HepG2 (cell line): Measurements from ENCODE around the gene TLK1. TPM values are rescaled to one million over a fixed set of nuclear protein-coding genes. Genes with fewer than 3 reads are reported as not detected.

ENCODE experiments used
- ATAC-seq: fragments of 200-7000 bp; cut with Tn5 transposase; 3 replicates; pipeline ENCODE4 v1.9.1; 2020; ENCODE audit warnings: mild to moderate bottlenecking, moderate library complexity
- BruUV-seq: library from RNA; stranded (reverse); fragments of 400-500 nt; replicated peaks from 2 replicates; lab custom pipeline; 2021; lab: Mats Ljungman, UMichigan
- CTCF ChIA-PET: fragments of 300-600 bp; formaldehyde crosslinking; extraction: SDS; loops from one replicate; lab custom pipeline; 2021; ENCODE audit warnings: low total read pairs, inconsistent platforms, low intra/inter-chr PET ratio; lab: Yijun Ruan, JAX
- POLR2A ChIA-PET: fragments of 350-600 bp; sonication (Branson Sonifier 250); formaldehyde crosslinking; loops from one replicate; lab custom pipeline; 2020; ENCODE audit warnings: antibody characterized with exemption, inconsistent platforms; lab: Yijun Ruan, JAX
- DNase-seq: peaks from one replicate; pipeline ENCODE4 v3.0.0-alpha.2; 2015; ENCODE audit warnings: low spot score
- FAIRE-seq: peaks from 3 replicates; lab custom pipeline; 2011; peaks lifted over from hg19 to GRCh38; lab: Jason Lieb, UNC
- H2AFZ ChIP-seq: one replicate; pipeline ENCODE4 v1.6.1; 2011; ENCODE audit warnings: low read length, inconsistent platforms
- H3K27ac ChIP-seq: fragments of 300-600 bp; 3 replicates; pipeline ENCODE4 v1.8.0; 2011; ENCODE audit warnings: mixed run types, mild to moderate bottlenecking, mixed read lengths, low read length, inconsistent platforms; ENCODE audit not compliant: insufficient read depth; ENCODE audit errors: extremely low read length
- H3K27me3 ChIP-seq, 2 experiments: fragments of 200-600 bp in 1 of 2; 2 replicates in 1 of 2; 3 replicates in 1 of 2; pipeline versions ENCODE4 v1.6.0 to v1.8.0; 2011; ENCODE audit warnings: low read length in 2 of 2, mild to moderate bottlenecking in 2 of 2, moderate library complexity in 2 of 2, inconsistent platforms in 1 of 2; ENCODE audit not compliant: insufficient read depth in 2 of 2, control insufficient read depth in 1 of 2
- H3K36me3 ChIP-seq, 2 experiments: fragments of 200-600 bp in 1 of 2; replicated peaks in 1 of 2; 2 replicates in 1 of 2; 3 replicates in 1 of 2; pipeline versions ENCODE4 v1.5.1 to v1.8.0; 2011; ENCODE audit warnings: low read length in 2 of 2, inconsistent platforms in 1 of 2; ENCODE audit not compliant: insufficient read depth in 2 of 2, control insufficient read depth in 1 of 2
- H3K4me1 ChIP-seq: 2 replicates; pipeline ENCODE4 v1.5.1; 2012; ENCODE audit warnings: low read length, inconsistent platforms; ENCODE audit not compliant: insufficient read depth
- H3K4me2 ChIP-seq: 2 replicates; pipeline ENCODE4 v1.6.0; 2011; ENCODE audit warnings: low read depth, low read length, inconsistent platforms
- H3K4me3 ChIP-seq, 3 experiments: fragments of 200-600 bp in 1 of 3; sonication (generic), shearing (Covaris generic) in 1 of 3; replicated peaks in 1 of 3; 2 replicates each; pipeline ENCODE4 v1.5.1; 2011 to 2016; ENCODE audit warnings: low read length in 3 of 3, inconsistent platforms in 2 of 3, low read depth in 2 of 3, mild to moderate bottlenecking in 2 of 3, control low read depth in 1 of 3, mixed read lengths in 1 of 3; ENCODE audit not compliant: insufficient read depth in 1 of 3
- H3K79me2 ChIP-seq: one replicate; pipeline ENCODE4 v1.6.1; 2011; ENCODE audit warnings: low read length, inconsistent platforms; ENCODE audit not compliant: insufficient read depth
- H3K9ac ChIP-seq: 2 replicates; pipeline ENCODE4 v1.6.0; 2011; ENCODE audit warnings: mild to moderate bottlenecking, low read depth, low read length, inconsistent platforms; ENCODE audit not compliant: insufficient read depth
- H3K9me3 ChIP-seq: 2 replicates; pipeline ENCODE4 v1.5.1; 2012; ENCODE audit warnings: mild to moderate bottlenecking, low read length
- H4K20me1 ChIP-seq: 2 replicates; pipeline ENCODE4 v1.6.0; 2011; ENCODE audit warnings: inconsistent platforms, mild to moderate bottlenecking, low read length, moderate library complexity; ENCODE audit not compliant: insufficient read depth
- ATRX ChIP-seq: sonication (generic); formaldehyde crosslinking; IDR thresholded peaks from 2 replicates; pipeline ENCODE4 v1.4.0; 2020; ENCODE audit warnings: missing genetic modification reagents, borderline replicate concordance
- ELF3 ChIP-seq: IDR thresholded peaks from 2 replicates; pipeline ENCODE4 v1.6.1; 2016; ENCODE audit warnings: missing genetic modification reagents, missing compliant biosample characterization
- HOXA5 ChIP-seq: sonication (generic); formaldehyde crosslinking; IDR thresholded peaks from 2 replicates; pipeline ENCODE4 v1.4.0; 2020; ENCODE audit warnings: missing genetic modification reagents
- KDM5A ChIP-seq: fragments of 200-600 bp; sonication (generic); IDR thresholded peaks from 2 replicates; pipeline ENCODE4 v1.7.0; 2018; ENCODE audit warnings: antibody characterized with exemption, mild to moderate bottlenecking, low read length, borderline replicate concordance
- NCOR1 ChIP-seq: fragments of 200-600 bp; sonication (generic); IDR thresholded peaks from 2 replicates; pipeline ENCODE4 v1.7.0; 2017; ENCODE audit warnings: antibody characterized with exemption, low read length, borderline replicate concordance
- SIN3B ChIP-seq: fragments of 150-350 bp; IDR thresholded peaks from 2 replicates; pipeline ENCODE4 v1.6.1; 2014; ENCODE audit warnings: low read length
- TARDBP ChIP-seq: sonication (generic); formaldehyde crosslinking; IDR thresholded peaks from 2 replicates; pipeline ENCODE4 v1.8.0; 2022; ENCODE audit warnings: mild to moderate bottlenecking, missing genetic modification reagents
- TBP ChIP-seq: sonication (generic); formaldehyde crosslinking; IDR thresholded peaks from 2 replicates; pipeline ENCODE4 v1.5.0; 2020; ENCODE audit warnings: missing genetic modification reagents
- ZNF552 ChIP-seq: sonication (generic); formaldehyde crosslinking; IDR thresholded peaks from 2 replicates; pipeline ENCODE4 v1.9.0; 2022; ENCODE audit warnings: missing genetic modification reagents, mild to moderate bottlenecking, borderline replicate concordance
- ZNF781 ChIP-seq: sonication (generic); formaldehyde crosslinking; IDR thresholded peaks from 2 replicates; pipeline ENCODE4 v1.5.1; 2020; ENCODE audit warnings: borderline replicate concordance, mild to moderate bottlenecking, missing genetic modification reagents; ENCODE audit errors: not compliant biosample characterization
- WGBS: methylation state at CpG from one replicate; pipeline ENCODE4 v1.1.6; 2017; ENCODE audit warnings: low lambda C conversion rate; 5-methylcytosine and 5-hydroxymethylcytosine counted together
- in situ Hi-C: cut with HindIII; loops from 2 replicates; pipeline ENCODE4 v1.10.0; 2017; ENCODE audit warnings: low pct_unique_long_range_greater_than_20kb; ENCODE audit not compliant: extremely low pct_ligation_motif_present
- intact Hi-C: fragments of 100-400 bp; cut with micrococcal nuclease; formaldehyde crosslinking; loops from one replicate; pipeline ENCODE4 v1.10.0; 2022; ENCODE audit not compliant: unreplicated experiment
- polyA plus RNA-seq, 8 experiments: library from polyadenylated mRNA; depleted of rRNA in 3 of 8; stranded (reverse) in 7 of 8; unstranded in 1 of 8; fragments of >200 nt; fragmentation: Illumina TruSeq in 4 of 8; extraction: Trizol in 4 of 8; gene quantifications; 2 replicates each; pipeline versions ENCODE4 v1.2.1 to v1.2.3, GENCODE V29; 2011 to 2016; ENCODE audit warnings: low read depth in 4 of 8, missing spikeins in 1 of 8, mixed read lengths in 1 of 8; ENCODE audit not compliant: insufficient read depth in 1 of 8
- total RNA-seq, 5 experiments: library from RNA; depleted of rRNA; stranded (reverse); fragments of >200 nt; fragmentation: Illumina TruSeq; extraction: Trizol; gene quantifications; 2 replicates each; pipeline ENCODE4 v1.2.3, GENCODE V29; 2016; ENCODE audit warnings: low read depth in 1 of 5
- TF ChIP-seq, protein P1 (sequence below): sonication (generic); formaldehyde crosslinking; IDR thresholded peaks from 2 replicates; pipeline ENCODE4 v1.4.0; 2020; ENCODE audit warnings: missing genetic modification reagents, borderline replicate concordance
- TF ChIP-seq, protein P2 (sequence below): sonication (generic); formaldehyde crosslinking; IDR thresholded peaks from 2 replicates; pipeline ENCODE4 v1.4.0; 2020; ENCODE audit warnings: mild to moderate bottlenecking, missing genetic modification reagents

Gene TLK1
- total and polyA plus RNA-seq, 2 of the 13 experiments (the other 11 are each of a cell fraction or from before 2014, with no cell fraction given), result 16.8 to 28.7 TPM

GRCh38 chr2:171025214-171025613, 135.5 kb downstream of the TLK1 start:
- ATAC-seq (no peak; the same call in 2 of the 3 replicates), DNase-seq (no peak), FAIRE-seq (no peak)
- Histone ChIP-seq H3K4me2 (no peak overlapping the region), H3K9ac (no peak overlapping the region), H2AFZ (no peak overlapping the region), H4K20me1 (no peaks in the 10 kb centered on the region), H3K4me3 (no peak overlapping the region), H3K4me1 (peaks cover 5% of the 10 kb centered on the region; the same call in 1 of the 2 replicates), H3K79me2 (no peaks in the 10 kb centered on the region), H3K27ac (no peak overlapping the region), H3K27me3 (no peaks in the 10 kb centered on the region), H3K36me3 (peaks cover 8 to 46% of the 10 kb centered on the region in 2 experiments), H3K9me3 (no peaks in the 10 kb centered on the region)
- 94% methylated on average over 3 of the region's 3 CpGs for WGBS
- in situ Hi-C loops, result no loop called here
- TF ChIP-seq KDM5A (0 out of 2 replicates have a peak, but pooled peaks have one; percentile 25), ELF3 (CRISPR knock-in tag) (no peak), ZNF781 (CRISPR knock-in tag) (no peak), SIN3B (no peak)
- ChIA-PET CTCF (no interaction called here), POLR2A (no interaction called here)
- BruUV-seq, result no TSS peak
- intact Hi-C loops, result no loop called here

DNA sequence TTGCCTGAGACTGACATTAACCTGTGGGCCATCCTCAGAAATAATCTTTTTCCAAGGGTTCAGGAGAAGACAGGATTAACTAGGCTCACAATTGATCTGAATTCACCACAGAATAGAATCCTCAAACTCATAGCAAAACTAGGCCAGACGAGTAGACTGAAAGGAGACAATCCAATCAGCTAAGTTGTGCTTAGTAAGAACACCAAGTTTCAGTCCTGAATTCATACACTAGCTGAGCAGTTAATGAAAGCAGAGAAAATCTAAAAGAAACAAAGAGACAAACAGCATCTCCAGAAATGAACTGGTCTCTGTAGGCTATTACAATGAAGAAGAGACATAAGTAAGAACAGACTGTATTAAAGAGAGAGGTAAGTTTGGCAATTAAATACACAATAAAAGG, 142.2 kb downstream of the TLK1 start:
- Histone ChIP-seq H3K27me3 (no peaks in the 10 kb centered on the region), H3K9me3 (no peaks in the 10 kb centered on the region), H3K27ac (no peak overlapping the region), H3K9ac (no peak overlapping the region), H3K4me2 (no peak overlapping the region), H3K4me1 (no peaks in the 10 kb centered on the region), H3K36me3 (peaks cover 14 to 50% of the 10 kb centered on the region in 2 experiments), H4K20me1 (no peaks in the 10 kb centered on the region), H3K4me3 (no peak overlapping the region), H3K79me2 (no peaks in the 10 kb centered on the region), H2AFZ (no peak overlapping the region)
- intact Hi-C loops, result no loop called here
- in situ Hi-C loops, result no loop called here
- ChIA-PET CTCF (no interaction called here), POLR2A (no interaction called here)
- 95% methylated on average over 1 of the region's 1 CpG for WGBS
- ATAC-seq, result no peak
- no peak for DNase-seq
- FAIRE-seq, result no peak
- BruUV-seq, result no TSS peak
- TF ChIP-seq, protein P1, sequence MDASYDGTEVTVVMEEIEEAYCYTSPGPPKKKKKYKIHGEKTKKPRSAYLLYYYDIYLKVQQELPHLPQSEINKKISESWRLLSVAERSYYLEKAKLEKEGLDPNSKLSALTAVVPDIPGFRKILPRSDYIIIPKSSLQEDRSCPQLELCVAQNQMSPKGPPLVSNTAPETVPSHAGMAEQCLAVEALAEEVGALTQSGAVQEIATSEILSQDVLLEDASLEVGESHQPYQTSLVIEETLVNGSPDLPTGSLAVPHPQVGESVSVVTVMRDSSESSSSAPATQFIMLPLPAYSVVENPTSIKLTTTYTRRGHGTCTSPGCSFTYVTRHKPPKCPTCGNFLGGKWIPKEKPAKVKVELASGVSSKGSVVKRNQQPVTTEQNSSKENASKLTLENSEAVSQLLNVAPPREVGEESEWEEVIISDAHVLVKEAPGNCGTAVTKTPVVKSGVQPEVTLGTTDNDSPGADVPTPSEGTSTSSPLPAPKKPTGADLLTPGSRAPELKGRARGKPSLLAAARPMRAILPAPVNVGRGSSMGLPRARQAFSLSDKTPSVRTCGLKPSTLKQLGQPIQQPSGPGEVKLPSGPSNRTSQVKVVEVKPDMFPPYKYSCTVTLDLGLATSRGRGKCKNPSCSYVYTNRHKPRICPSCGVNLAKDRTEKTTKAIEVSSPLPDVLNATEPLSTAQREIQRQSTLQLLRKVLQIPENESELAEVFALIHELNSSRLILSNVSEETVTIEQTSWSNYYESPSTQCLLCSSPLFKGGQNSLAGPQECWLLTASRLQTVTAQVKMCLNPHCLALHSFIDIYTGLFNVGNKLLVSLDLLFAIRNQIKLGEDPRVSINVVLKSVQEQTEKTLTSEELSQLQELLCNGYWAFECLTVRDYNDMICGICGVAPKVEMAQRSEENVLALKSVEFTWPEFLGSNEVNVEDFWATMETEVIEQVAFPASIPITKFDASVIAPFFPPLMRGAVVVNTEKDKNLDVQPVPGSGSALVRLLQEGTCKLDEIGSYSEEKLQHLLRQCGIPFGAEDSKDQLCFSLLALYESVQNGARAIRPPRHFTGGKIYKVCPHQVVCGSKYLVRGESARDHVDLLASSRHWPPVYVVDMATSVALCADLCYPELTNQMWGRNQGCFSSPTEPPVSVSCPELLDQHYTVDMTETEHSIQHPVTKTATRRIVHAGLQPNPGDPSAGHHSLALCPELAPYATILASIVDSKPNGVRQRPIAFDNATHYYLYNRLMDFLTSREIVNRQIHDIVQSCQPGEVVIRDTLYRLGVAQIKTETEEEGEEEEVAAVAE (CRISPR knock-in tag), result no peak
- TF ChIP-seq NCOR1, result no peak
- no peak for TF ChIP-seq ATRX
- TF ChIP-seq, protein P2, sequence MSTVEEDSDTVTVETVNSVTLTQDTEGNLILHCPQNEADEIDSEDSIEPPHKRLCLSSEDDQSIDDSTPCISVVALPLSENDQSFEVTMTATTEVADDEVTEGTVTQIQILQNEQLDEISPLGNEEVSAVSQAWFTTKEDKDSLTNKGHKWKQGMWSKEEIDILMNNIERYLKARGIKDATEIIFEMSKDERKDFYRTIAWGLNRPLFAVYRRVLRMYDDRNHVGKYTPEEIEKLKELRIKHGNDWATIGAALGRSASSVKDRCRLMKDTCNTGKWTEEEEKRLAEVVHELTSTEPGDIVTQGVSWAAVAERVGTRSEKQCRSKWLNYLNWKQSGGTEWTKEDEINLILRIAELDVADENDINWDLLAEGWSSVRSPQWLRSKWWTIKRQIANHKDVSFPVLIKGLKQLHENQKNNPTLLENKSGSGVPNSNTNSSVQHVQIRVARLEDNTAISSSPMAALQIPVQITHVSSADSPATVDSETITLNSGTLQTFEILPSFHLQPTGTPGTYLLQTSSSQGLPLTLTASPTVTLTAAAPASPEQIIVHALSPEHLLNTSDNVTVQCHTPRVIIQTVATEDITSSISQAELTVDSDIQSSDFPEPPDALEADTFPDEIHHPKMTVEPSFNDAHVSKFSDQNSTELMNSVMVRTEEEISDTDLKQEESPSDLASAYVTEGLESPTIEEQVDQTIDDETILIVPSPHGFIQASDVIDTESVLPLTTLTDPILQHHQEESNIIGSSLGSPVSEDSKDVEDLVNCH (CRISPR knock-in tag), result no peak
- no peak for TF ChIP-seq TARDBP
- no peak for TF ChIP-seq ZNF552 (CRISPR knock-in tag)
- TF ChIP-seq TBP (CRISPR knock-in tag), result no peak
- no peak for TF ChIP-seq HOXA5
